ENCODE results near the gene PFDN1. TPM values are rescaled to one million over a fixed set of nuclear protein-coding genes. Genes with fewer than 3 reads are reported as not detected.

Gene PFDN1
- 10 to 100 TPM in 5 of 6 experiments, 1 to 10 TPM in 1; 9.8 to 30.8 (median 14.7) TPM for total RNA-seq
- long read RNA-seq, partial matches to known transcripts, result 0 of 4 reads
- long read RNA-seq, other reads (novel, unspliced or antisense), result 2 of 4 reads

- Histone ChIP-seq H3K27me3 (no peaks in the 10 kb centered on the region), H3K4me1 (peaks cover 0 to 14% (median 3%) of the 10 kb centered on the region in 4 donors), H3K9me3 (no peaks in the 10 kb centered on the region), H3K4me3 (peak within 1 kb of the TSS; percentile 76 to 79 (median 76)), H3K36me3 (no peaks in the 10 kb centered on the region), H3K27ac (peak within 1 kb of the TSS; percentile 55 to 76 (median 74))
- ATAC-seq (peak; percentile 98 to 99 (median 98)), DNase-seq (peak; percentile 94 to 96 (median 95))
- intact Hi-C loops (cut with DNase I), result no loop called here
- 1% methylated on average over 30 of the region's 30 CpGs for WGBS (ENCODE audit: insufficient coverage, low coverage, low lambda C conversion rate, missing lambda C conversion rate)
- TF ChIP-seq CTCF (IDR thresholded peaks at IDR 0.05), result no peak
Observed at GRCh38 chr5:140302786-140303639, at the start of gene PFDN1. PFDN1 (minus strand) TSS chr5:140303101; CDS start chr5:140303073, 28 bp downstream.

- 5% methylated on average over 5 of the region's 5 CpGs for WGBS (ENCODE audit: insufficient coverage, low coverage, low lambda C conversion rate, missing lambda C conversion rate)
- no peak for TF ChIP-seq POLR2A (IDR thresholded peaks at IDR 0.05)
- TF ChIP-seq CTCF (IDR thresholded peaks at IDR 0.05), result peak; percentile 86 to 91 (median 90)
- no peak overlapping the region for H3K4me3 ChIP-seq
- no peak overlapping the region for H3K27ac ChIP-seq
- DNase-seq (no peak), ATAC-seq (peak; percentile 71 to 83 (median 74))
- H3K9me3 ChIP-seq, result no peaks in the 10 kb centered on the region
- H3K27me3 ChIP-seq, result no peaks in the 10 kb centered on the region
- no peaks in the 10 kb centered on the region for H3K36me3 ChIP-seq
- intact Hi-C loops (cut with DNase I), result loop anchor here in 1 of 2 donors (5.0 kb wide), 1 partner anchor 104 kb away; no protein-coding TSS in a partner anchor
- peaks cover 0 to 8% (median 3%) of the 10 kb centered on the region in 4 donors for H3K4me1 ChIP-seq
Observed at GRCh38 chr5:140351609-140352334, 48.9 kb upstream of the PFDN1 start.

GRCh38 chr5:140349244-140349643, 46.3 kb upstream of the PFDN1 start:
- no peak for TF ChIP-seq CTCF (IDR thresholded peaks at IDR 0.05)
- TF ChIP-seq POLR2A (IDR thresholded peaks at IDR 0.05), result no peak
- DNase-seq (no peak), ATAC-seq (no peak)
- 83% methylated on average over 1 of the region's 2 CpGs for WGBS (ENCODE audit: insufficient coverage, low coverage, low lambda C conversion rate, missing lambda C conversion rate)
- intact Hi-C loops (cut with DNase I), result no loop called here
- Histone ChIP-seq H3K36me3 (no peaks in the 10 kb centered on the region), H3K27ac (no peak overlapping the region), H3K4me1 (peaks cover 0 to 18% (median 5%) of the 10 kb centered on the region in 4 donors), H3K9me3 (no peaks in the 10 kb centered on the region), H3K4me3 (no peak overlapping the region), H3K27me3 (no peaks in the 10 kb centered on the region)

GRCh38 chr5:140348104-140348503, 45.2 kb upstream of the PFDN1 start:
- no peaks in the 10 kb centered on the region for H3K9me3 ChIP-seq
- TF ChIP-seq POLR2A (IDR thresholded peaks at IDR 0.05) (no peak), CTCF (IDR thresholded peaks at IDR 0.05) (no peak)
- no peak overlapping the region for H3K4me3 ChIP-seq
- H3K27me3 ChIP-seq, result no peaks in the 10 kb centered on the region
- intact Hi-C loops (cut with DNase I), result no loop called here
- H3K4me1 ChIP-seq, result peaks cover 0 to 18% (median 5%) of the 10 kb centered on the region in 4 donors
- 58% methylated on average over 4 of the region's 4 CpGs for whole genome bisulfite sequencing (ENCODE audit: insufficient coverage, low coverage, low lambda C conversion rate, missing lambda C conversion rate)
- DNase-seq (no peak), ATAC-seq (no peak)
- no peaks in the 10 kb centered on the region for H3K36me3 ChIP-seq
- H3K27ac ChIP-seq, result no peak overlapping the region
